WTC11 (cell line): ENCODE results near the gene IBA57. TPM values are rescaled to one million over a fixed set of nuclear protein-coding genes. Genes with fewer than 3 reads are reported as not detected.

Source experiments
- ATAC-seq: fragments of 200-7000 bp; cut with Tn5 transposase; 2 replicates; pipeline ENCODE4 v1.10.0; 2021; ENCODE audit warnings: mild to moderate bottlenecking, moderate library complexity
- CTCF ChIA-PET: fragments of 300-600 bp; sonication (Branson Sonifier 250); formaldehyde crosslinking; loops from one replicate; lab custom pipeline; 2021; ENCODE audit warnings: antibody characterized with exemption; lab: Charles Lee
- POLR2A ChIA-PET: fragments of 350-600 bp; sonication (Branson Sonifier 250); formaldehyde crosslinking; loops from one replicate; lab custom pipeline; 2021; ENCODE audit warnings: antibody characterized with exemption; lab: Charles Lee
- DNase-seq: peaks from one replicate; pipeline ENCODE4 v3.0.0; 2021; ENCODE audit warnings: low spot score
- H3K27ac Mint-ChIP-seq: 2 replicates; pipeline ENCODE4 v1.8.0; 2021; ENCODE audit warnings: mixed read lengths
- H3K27me3 Mint-ChIP-seq: 2 replicates; pipeline ENCODE4 v1.8.0; 2021; ENCODE audit warnings: low read depth, mild to moderate bottlenecking, moderate library complexity, mixed read lengths
- H3K36me3 Mint-ChIP-seq: 2 replicates; pipeline ENCODE4 v1.8.0; 2021; ENCODE audit warnings: mixed read lengths
- H3K4me1 Mint-ChIP-seq: 2 replicates; pipeline ENCODE4 v1.8.0; 2022; ENCODE audit warnings: mixed read lengths
- H3K4me3 Mint-ChIP-seq: 2 replicates; pipeline ENCODE4 v1.8.0; 2021; ENCODE audit warnings: mild to moderate bottlenecking, moderate library complexity, mixed read lengths
- H3K9me3 Mint-ChIP-seq: 2 replicates; pipeline ENCODE4 v1.8.0; 2021; ENCODE audit warnings: mixed read lengths
- ESRRA ChIP-seq: sonication (generic); formaldehyde crosslinking; IDR thresholded peaks from 2 replicates; pipeline ENCODE4 v1.8.1; 2022; ENCODE audit warnings: mild to moderate bottlenecking, missing genetic modification reagents, borderline replicate concordance
- GABPB1 ChIP-seq: sonication (generic); formaldehyde crosslinking; IDR thresholded peaks from 2 replicates; pipeline ENCODE4 v1.8.1; 2023; ENCODE audit warnings: mild to moderate bottlenecking, missing genetic modification reagents
- HMGA2 ChIP-seq: fragments of 250-450 bp; sonication (Bioruptor Pico); IDR thresholded peaks from 2 replicates; pipeline ENCODE4 v1.4.0; 2021; ENCODE audit warnings: mild to moderate bottlenecking, moderate library complexity
- JAZF1 ChIP-seq: fragments of 250-450 bp; sonication (Bioruptor Pico); IDR thresholded peaks from 2 replicates; pipeline ENCODE4 v1.9.0; 2021; ENCODE audit warnings: moderate library complexity, mild to moderate bottlenecking, inconsistent platforms
- JUN ChIP-seq: sonication (generic); formaldehyde crosslinking; IDR thresholded peaks from 2 replicates; pipeline ENCODE4 v1.8.0; 2023; ENCODE audit warnings: mild to moderate bottlenecking, missing genetic modification reagents
- NFYB ChIP-seq: sonication (generic); formaldehyde crosslinking; conservative IDR thresholded peaks from 2 replicates; pipeline ENCODE4 v1.8.0; 2022; ENCODE audit warnings: low read depth, missing genetic modification reagents
- RELA ChIP-seq: sonication (generic); formaldehyde crosslinking; IDR thresholded peaks from 2 replicates; pipeline ENCODE4 v1.8.1; 2022; ENCODE audit warnings: missing genetic modification reagents, mild to moderate bottlenecking, borderline replicate concordance
- RORB ChIP-seq: fragments of 250-450 bp; sonication (Bioruptor Pico); IDR thresholded peaks from 2 replicates; pipeline ENCODE4 v1.9.0; 2021; ENCODE audit warnings: mild to moderate bottlenecking
- SP1 ChIP-seq: sonication (generic); formaldehyde crosslinking; conservative IDR thresholded peaks from 2 replicates; pipeline ENCODE4 v1.8.1; 2022; ENCODE audit warnings: missing genetic modification reagents
- ZBTB21 ChIP-seq: sonication (generic); formaldehyde crosslinking; IDR thresholded peaks from 2 replicates; pipeline ENCODE4 v1.8.1; 2023; ENCODE audit warnings: mild to moderate bottlenecking, missing genetic modification reagents, borderline replicate concordance
- ZNF121 ChIP-seq: sonication (generic); formaldehyde crosslinking; IDR thresholded peaks from 2 replicates; pipeline ENCODE4 v1.8.0; 2023; ENCODE audit warnings: missing genetic modification reagents
- ZNF219 ChIP-seq: sonication (generic); formaldehyde crosslinking; IDR thresholded peaks from 2 replicates; pipeline ENCODE4 v1.8.0; 2023; ENCODE audit warnings: missing genetic modification reagents, mild to moderate bottlenecking, borderline replicate concordance
- ZNF232 ChIP-seq: sonication (generic); formaldehyde crosslinking; IDR thresholded peaks from 2 replicates; pipeline ENCODE4 v1.8.0; 2022; ENCODE audit warnings: mild to moderate bottlenecking, missing genetic modification reagents
- total RNA-seq: library from RNA; stranded (reverse); gene quantifications from 3 replicates; pipeline ENCODE4 v1.2.3, GENCODE V29; 2021
- TF ChIP-seq, protein P1 (sequence below): sonication (generic); formaldehyde crosslinking; IDR thresholded peaks from 2 replicates; pipeline ENCODE4 v1.8.1; 2022; ENCODE audit warnings: low read depth, missing genetic modification reagents, borderline replicate concordance
- TF ChIP-seq, protein P2 (sequence below): sonication (generic); formaldehyde crosslinking; IDR thresholded peaks from 2 replicates; pipeline ENCODE4 v1.8.1; 2022; ENCODE audit warnings: missing genetic modification reagents, borderline replicate concordance
- TF ChIP-seq, protein P3 (sequence below): fragments of 250-450 bp; sonication (Bioruptor Pico); IDR thresholded peaks from 2 replicates; pipeline ENCODE4 v1.9.0; 2021; ENCODE audit warnings: mild to moderate bottlenecking
- TF ChIP-seq, protein P4 (sequence below): sonication (generic); formaldehyde crosslinking; IDR thresholded peaks from 2 replicates; pipeline ENCODE4 v1.8.0; 2022; ENCODE audit warnings: mild to moderate bottlenecking, missing genetic modification reagents
- TF ChIP-seq, protein P5 (sequence below): fragments of 250-450 bp; sonication (Bioruptor Pico); IDR thresholded peaks from 2 replicates; pipeline ENCODE4 v1.8.0; 2021; ENCODE audit warnings: mild to moderate bottlenecking
- TF ChIP-seq, protein P6 (sequence below): fragments of 250-450 bp; sonication (Bioruptor Pico); IDR thresholded peaks from 2 replicates; pipeline ENCODE4 v1.9.0; 2021; ENCODE audit warnings: mild to moderate bottlenecking
- TF ChIP-seq, protein P7 (sequence below): sonication (generic); formaldehyde crosslinking; IDR thresholded peaks from 2 replicates; pipeline ENCODE4 v1.8.0; 2022; ENCODE audit warnings: mild to moderate bottlenecking, missing genetic modification reagents
- TF ChIP-seq, protein P8 (sequence below): sonication (generic); formaldehyde crosslinking; IDR thresholded peaks from 2 replicates; pipeline ENCODE4 v1.8.0; 2022; ENCODE audit warnings: missing genetic modification reagents

IBA57 gene
- total RNA-seq, 1 experiment from 2014 or later: 11.4 TPM

DNA sequence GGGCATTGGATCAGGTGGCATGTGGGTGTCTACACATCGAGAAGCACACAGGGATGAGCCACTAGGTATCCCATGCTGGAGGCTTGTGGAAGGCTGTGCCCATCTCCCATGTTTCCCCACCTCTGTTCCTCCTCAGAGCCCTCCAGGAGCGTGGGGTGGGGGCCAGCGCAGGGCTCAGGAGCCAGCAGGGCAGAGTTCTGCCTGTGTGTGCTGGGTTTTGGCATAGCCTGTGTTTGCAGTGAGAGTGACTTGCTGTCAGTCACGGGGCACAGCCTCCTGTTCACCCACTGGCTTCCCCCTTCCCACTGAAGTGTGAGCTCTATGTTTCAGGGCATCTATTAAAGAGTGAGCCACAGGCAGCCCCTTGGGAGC lies 10.4 kb downstream of the IBA57 start (continued):
- TF ChIP-seq ZNF121 (CRISPR knock-in tag): no peak
- TF ChIP-seq, protein P1, sequence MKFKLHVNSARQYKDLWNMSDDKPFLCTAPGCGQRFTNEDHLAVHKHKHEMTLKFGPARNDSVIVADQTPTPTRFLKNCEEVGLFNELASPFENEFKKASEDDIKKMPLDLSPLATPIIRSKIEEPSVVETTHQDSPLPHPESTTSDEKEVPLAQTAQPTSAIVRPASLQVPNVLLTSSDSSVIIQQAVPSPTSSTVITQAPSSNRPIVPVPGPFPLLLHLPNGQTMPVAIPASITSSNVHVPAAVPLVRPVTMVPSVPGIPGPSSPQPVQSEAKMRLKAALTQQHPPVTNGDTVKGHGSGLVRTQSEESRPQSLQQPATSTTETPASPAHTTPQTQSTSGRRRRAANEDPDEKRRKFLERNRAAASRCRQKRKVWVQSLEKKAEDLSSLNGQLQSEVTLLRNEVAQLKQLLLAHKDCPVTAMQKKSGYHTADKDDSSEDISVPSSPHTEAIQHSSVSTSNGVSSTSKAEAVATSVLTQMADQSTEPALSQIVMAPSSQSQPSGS (CRISPR knock-in tag): no peak
- TF ChIP-seq ZNF219 (CRISPR knock-in tag): no peak
- TF ChIP-seq RELA: no peak
- TF ChIP-seq ZBTB21 (CRISPR knock-in tag): no peak
- no peak for TF ChIP-seq GABPB1 (CRISPR knock-in tag)
- TF ChIP-seq, protein P2, sequence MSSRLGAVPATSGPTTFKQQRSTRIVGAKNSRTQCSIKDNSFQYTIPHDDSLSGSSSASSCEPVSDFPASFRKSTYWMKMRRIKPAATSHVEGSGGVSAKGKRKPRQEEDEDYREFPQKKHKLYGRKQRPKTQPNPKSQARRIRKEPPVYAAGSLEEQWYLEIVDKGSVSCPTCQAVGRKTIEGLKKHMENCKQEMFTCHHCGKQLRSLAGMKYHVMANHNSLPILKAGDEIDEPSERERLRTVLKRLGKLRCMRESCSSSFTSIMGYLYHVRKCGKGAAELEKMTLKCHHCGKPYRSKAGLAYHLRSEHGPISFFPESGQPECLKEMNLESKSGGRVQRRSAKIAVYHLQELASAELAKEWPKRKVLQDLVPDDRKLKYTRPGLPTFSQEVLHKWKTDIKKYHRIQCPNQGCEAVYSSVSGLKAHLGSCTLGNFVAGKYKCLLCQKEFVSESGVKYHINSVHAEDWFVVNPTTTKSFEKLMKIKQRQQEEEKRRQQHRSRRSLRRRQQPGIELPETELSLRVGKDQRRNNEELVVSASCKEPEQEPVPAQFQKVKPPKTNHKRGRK (CRISPR knock-in tag): no peak
- TF ChIP-seq ZNF232 (CRISPR knock-in tag): no peak
- TF ChIP-seq HMGA2: no peak
- no peak for TF ChIP-seq SP1 (CRISPR knock-in tag)
- no peak for TF ChIP-seq RORB (CRISPR knock-in tag)
- TF ChIP-seq, all 79 proteins: peak for 0

DNA sequence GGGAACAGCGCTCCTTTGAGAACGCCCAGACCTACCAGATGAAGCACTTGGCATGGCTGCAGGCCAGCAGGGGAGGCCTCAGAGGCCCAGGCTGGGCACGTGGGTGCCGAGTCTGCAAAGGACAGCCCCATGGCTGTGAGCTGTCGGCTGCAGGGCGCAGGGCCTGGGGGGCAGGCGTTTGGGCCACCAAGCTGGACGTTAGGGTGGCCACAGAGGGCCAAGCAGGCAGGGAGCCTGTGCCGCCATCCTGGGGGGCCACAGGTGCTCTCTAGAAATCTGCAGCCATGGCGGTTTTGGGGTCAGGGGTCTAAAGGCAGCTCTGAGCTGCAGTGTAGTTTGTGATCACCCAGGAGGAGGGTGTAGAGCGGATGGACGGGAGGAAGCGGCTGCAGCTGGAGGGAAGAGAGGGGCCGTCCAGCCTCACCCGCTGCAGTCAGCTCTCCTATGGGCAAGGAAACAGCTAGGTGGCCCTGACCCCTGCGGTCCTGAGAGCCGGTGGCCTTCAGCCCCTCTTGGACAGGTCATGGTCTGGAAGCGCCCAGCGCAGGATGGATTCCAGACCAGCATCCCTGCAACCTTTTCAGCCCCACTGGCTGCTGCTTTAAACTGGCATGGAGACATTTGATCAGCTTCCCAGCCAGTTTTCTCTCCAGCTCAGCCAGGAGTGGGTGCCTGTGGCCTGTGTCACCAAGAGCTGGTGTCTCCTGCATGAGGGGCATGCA lies 11.0 kb downstream of the IBA57 start:
- no peak overlapping the region for H3K27ac Mint-ChIP-seq
- ChIA-PET POLR2A (no interaction called here), CTCF (interaction anchor here (0.9 to 1.3 kb wide), 2 partner anchors 11 to 46 kb away, joined by 3 read pairs; no protein-coding TSS in a partner anchor)
- DNase-seq (no peak), ATAC-seq (no peak)
- H3K27me3 Mint-ChIP-seq: no peaks in the 10 kb centered on the region
- no peaks in the 10 kb centered on the region for H3K36me3 Mint-ChIP-seq
- H3K4me1 Mint-ChIP-seq: no peaks in the 10 kb centered on the region
- no peaks in the 10 kb centered on the region for H3K9me3 Mint-ChIP-seq
- no peak overlapping the region for H3K4me3 Mint-ChIP-seq
- TF ChIP-seq NFYB (CRISPR knock-in tag): no peak
- TF ChIP-seq, protein P3, sequence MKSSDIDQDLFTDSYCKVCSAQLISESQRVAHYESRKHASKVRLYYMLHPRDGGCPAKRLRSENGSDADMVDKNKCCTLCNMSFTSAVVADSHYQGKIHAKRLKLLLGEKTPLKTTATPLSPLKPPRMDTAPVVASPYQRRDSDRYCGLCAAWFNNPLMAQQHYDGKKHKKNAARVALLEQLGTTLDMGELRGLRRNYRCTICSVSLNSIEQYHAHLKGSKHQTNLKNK (CRISPR knock-in tag): no peak
- TF ChIP-seq JAZF1 (CRISPR knock-in tag): no peak
- TF ChIP-seq, protein P4, sequence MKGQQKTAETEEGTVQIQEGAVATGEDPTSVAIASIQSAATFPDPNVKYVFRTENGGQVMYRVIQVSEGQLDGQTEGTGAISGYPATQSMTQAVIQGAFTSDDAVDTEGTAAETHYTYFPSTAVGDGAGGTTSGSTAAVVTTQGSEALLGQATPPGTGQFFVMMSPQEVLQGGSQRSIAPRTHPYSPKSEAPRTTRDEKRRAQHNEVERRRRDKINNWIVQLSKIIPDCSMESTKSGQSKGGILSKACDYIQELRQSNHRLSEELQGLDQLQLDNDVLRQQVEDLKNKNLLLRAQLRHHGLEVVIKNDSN: no peak
- no peak for TF ChIP-seq ZBTB21 (CRISPR knock-in tag)
- no peak for TF ChIP-seq ESRRA (CRISPR knock-in tag)
- TF ChIP-seq, protein P5, sequence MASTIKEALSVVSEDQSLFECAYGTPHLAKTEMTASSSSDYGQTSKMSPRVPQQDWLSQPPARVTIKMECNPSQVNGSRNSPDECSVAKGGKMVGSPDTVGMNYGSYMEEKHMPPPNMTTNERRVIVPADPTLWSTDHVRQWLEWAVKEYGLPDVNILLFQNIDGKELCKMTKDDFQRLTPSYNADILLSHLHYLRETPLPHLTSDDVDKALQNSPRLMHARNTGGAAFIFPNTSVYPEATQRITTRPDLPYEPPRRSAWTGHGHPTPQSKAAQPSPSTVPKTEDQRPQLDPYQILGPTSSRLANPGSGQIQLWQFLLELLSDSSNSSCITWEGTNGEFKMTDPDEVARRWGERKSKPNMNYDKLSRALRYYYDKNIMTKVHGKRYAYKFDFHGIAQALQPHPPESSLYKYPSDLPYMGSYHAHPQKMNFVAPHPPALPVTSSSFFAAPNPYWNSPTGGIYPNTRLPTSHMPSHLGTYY (CRISPR knock-in tag): no peak
- TF ChIP-seq, protein P6, sequence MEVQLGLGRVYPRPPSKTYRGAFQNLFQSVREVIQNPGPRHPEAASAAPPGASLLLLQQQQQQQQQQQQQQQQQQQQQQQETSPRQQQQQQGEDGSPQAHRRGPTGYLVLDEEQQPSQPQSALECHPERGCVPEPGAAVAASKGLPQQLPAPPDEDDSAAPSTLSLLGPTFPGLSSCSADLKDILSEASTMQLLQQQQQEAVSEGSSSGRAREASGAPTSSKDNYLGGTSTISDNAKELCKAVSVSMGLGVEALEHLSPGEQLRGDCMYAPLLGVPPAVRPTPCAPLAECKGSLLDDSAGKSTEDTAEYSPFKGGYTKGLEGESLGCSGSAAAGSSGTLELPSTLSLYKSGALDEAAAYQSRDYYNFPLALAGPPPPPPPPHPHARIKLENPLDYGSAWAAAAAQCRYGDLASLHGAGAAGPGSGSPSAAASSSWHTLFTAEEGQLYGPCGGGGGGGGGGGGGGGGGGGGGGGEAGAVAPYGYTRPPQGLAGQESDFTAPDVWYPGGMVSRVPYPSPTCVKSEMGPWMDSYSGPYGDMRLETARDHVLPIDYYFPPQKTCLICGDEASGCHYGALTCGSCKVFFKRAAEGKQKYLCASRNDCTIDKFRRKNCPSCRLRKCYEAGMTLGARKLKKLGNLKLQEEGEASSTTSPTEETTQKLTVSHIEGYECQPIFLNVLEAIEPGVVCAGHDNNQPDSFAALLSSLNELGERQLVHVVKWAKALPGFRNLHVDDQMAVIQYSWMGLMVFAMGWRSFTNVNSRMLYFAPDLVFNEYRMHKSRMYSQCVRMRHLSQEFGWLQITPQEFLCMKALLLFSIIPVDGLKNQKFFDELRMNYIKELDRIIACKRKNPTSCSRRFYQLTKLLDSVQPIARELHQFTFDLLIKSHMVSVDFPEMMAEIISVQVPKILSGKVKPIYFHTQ (CRISPR knock-in tag): no peak
- TF ChIP-seq, protein P7, sequence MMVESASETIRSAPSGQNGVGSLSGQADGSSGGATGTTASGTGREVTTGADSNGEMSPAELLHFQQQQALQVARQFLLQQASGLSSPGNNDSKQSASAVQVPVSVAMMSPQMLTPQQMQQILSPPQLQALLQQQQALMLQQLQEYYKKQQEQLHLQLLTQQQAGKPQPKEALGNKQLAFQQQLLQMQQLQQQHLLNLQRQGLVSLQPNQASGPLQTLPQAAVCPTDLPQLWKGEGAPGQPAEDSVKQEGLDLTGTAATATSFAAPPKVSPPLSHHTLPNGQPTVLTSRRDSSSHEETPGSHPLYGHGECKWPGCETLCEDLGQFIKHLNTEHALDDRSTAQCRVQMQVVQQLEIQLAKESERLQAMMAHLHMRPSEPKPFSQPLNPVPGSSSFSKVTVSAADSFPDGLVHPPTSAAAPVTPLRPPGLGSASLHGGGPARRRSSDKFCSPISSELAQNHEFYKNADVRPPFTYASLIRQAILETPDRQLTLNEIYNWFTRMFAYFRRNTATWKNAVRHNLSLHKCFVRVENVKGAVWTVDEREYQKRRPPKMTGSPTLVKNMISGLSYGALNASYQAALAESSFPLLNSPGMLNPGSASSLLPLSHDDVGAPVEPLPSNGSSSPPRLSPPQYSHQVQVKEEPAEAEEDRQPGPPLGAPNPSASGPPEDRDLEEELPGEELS (CRISPR knock-in tag): no peak
- TF ChIP-seq, protein P8, sequence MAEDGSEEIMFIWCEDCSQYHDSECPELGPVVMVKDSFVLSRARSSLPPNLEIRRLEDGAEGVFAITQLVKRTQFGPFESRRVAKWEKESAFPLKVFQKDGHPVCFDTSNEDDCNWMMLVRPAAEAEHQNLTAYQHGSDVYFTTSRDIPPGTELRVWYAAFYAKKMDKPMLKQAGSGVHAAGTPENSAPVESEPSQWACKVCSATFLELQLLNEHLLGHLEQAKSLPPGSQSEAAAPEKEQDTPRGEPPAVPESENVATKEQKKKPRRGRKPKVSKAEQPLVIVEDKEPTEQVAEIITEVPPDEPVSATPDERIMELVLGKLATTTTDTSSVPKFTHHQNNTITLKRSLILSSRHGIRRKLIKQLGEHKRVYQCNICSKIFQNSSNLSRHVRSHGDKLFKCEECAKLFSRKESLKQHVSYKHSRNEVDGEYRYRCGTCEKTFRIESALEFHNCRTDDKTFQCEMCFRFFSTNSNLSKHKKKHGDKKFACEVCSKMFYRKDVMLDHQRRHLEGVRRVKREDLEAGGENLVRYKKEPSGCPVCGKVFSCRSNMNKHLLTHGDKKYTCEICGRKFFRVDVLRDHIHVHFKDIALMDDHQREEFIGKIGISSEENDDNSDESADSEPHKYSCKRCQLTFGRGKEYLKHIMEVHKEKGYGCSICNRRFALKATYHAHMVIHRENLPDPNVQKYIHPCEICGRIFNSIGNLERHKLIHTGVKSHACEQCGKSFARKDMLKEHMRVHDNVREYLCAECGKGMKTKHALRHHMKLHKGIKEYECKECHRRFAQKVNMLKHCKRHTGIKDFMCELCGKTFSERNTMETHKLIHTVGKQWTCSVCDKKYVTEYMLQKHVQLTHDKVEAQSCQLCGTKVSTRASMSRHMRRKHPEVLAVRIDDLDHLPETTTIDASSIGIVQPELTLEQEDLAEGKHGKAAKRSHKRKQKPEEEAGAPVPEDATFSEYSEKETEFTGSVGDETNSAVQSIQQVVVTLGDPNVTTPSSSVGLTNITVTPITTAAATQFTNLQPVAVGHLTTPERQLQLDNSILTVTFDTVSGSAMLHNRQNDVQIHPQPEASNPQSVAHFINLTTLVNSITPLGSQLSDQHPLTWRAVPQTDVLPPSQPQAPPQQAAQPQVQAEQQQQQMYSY: no peak
- no peak for TF ChIP-seq JUN
